BLaER1 treated with 17β-estradiol and CSF1 and Interleukin-3, amounts not matched to agents 10 nM and 100 nM (cell line): ENCODE results near the gene CREB3L2.
A peak's percentile ranks its signal among the peaks of the same experiment; 100 is the strongest.
"Not testable (repeated sequence)": the region's sequence is repeated elsewhere in the genome, so short reads cannot be mapped to it uniquely, and the experiment has no call there.

Source experiments
- H3K27ac ChIP-seq, 11 experiments: shearing (Covaris generic); formaldehyde crosslinking; 2 replicates each; pipeline ENCODE4 v1.8.1; 2022
- H3K27me3 ChIP-seq, 11 experiments: shearing (Covaris generic); formaldehyde crosslinking; 2 replicates each; pipeline ENCODE4 v1.8.1; 2022
- H3K36me3 ChIP-seq, 11 experiments: shearing (Covaris generic); formaldehyde crosslinking; 2 replicates each; pipeline ENCODE4 v1.8.1; 2022
- H3K4me1 ChIP-seq, 10 experiments: shearing (Covaris generic); formaldehyde crosslinking; 2 replicates each; pipeline ENCODE4 v1.8.1; 2022
- H3K4me2 ChIP-seq, 11 experiments: shearing (Covaris generic); formaldehyde crosslinking; 2 replicates each; pipeline ENCODE4 v1.8.1; 2022
- H3K4me3 ChIP-seq, 10 experiments: shearing (Covaris generic); formaldehyde crosslinking; 2 replicates each; pipeline ENCODE4 v1.8.1; 2022
- H3K9ac ChIP-seq, 11 experiments: shearing (Covaris generic); formaldehyde crosslinking; 2 replicates each; pipeline ENCODE4 v1.8.1; 2022
- H3K9me3 ChIP-seq, 11 experiments: shearing (Covaris generic); formaldehyde crosslinking; replicated peaks in 1 of 11; 2 replicates each; pipeline ENCODE4 v1.8.1; 2022
- H4K20me1 ChIP-seq, 11 experiments: shearing (Covaris generic); formaldehyde crosslinking; 2 replicates each; pipeline ENCODE4 v1.8.1; 2022
- Cebpa-rat ChIP-seq, 11 experiments: shearing (Covaris generic); IDR thresholded peaks; 2 replicates each; pipeline ENCODE4 v1.8.1; 2022

Gene CREB3L2

DNA sequence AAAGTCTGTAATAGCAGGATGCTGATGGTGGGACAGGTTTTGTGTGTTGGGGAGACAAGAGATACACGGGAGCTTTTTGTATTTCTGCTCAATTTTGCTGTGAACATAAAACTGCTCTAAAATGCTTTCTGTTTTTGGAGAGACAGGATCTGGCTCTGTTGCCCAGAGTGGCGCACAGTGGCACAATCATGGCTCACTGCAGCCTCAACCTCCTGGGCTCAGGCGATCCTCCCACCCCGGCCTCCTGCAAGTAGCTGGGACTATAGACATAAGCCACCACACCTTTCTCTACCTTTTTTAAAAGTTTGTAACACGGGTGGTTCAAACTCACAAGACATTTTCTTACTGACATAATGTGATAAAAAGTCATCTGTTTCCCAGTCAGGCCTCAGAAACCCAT is 14.3 kb downstream of the CREB3L2 start:
- no peak overlapping the region; a peak in 2 of 22 replicates for H3K4me2 ChIP-seq
- H3K9ac ChIP-seq, result no peak overlapping the region
- H3K9me3 ChIP-seq, result peaks cover 18 to 30% (median 22%) of the 10 kb centered on the region in 11 experiments
- no peak overlapping the region for H3K4me3 ChIP-seq
- no peaks in the 10 kb centered on the region for H3K27me3 ChIP-seq
- H4K20me1 ChIP-seq, result peaks cover 0 to 40% (median 22%) of the 10 kb centered on the region in 11 experiments; a peak in 10 of 22 replicates
- H3K36me3 ChIP-seq, result peaks cover 13 to 29% (median 20%) of the 10 kb centered on the region in 11 experiments; a peak in 21 of 22 replicates
- TF ChIP-seq Cebpa-rat (IDR thresholded peaks at IDR 0.05), result no peak
- H3K4me1 ChIP-seq, result peaks cover 21 to 37% (median 27%) of the 10 kb centered on the region in 10 experiments
- H3K27ac ChIP-seq, result no peak overlapping the region

DNA sequence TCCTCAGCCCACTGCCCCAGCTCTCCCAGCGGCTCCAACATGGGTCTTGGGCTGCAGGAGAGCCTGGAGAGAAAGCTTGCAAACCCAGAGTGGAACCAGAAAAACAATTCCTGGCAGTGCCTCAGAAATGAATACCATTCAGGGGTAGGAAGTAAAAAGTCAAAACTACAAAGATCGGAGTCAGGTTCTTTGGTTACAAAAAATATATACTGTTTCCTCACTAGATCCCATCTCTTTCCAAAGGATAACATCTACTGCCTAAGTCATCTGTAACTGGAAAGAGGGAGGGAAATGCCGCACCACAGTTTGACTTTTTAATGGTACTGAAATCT is 14.9 kb downstream of the CREB3L2 start:
- no peak overlapping the region for H3K9ac ChIP-seq
- H3K27ac ChIP-seq, result no peak overlapping the region
- peaks cover 19 to 34% (median 26%) of the 10 kb centered on the region in 10 experiments for H3K4me1 ChIP-seq

DNA sequence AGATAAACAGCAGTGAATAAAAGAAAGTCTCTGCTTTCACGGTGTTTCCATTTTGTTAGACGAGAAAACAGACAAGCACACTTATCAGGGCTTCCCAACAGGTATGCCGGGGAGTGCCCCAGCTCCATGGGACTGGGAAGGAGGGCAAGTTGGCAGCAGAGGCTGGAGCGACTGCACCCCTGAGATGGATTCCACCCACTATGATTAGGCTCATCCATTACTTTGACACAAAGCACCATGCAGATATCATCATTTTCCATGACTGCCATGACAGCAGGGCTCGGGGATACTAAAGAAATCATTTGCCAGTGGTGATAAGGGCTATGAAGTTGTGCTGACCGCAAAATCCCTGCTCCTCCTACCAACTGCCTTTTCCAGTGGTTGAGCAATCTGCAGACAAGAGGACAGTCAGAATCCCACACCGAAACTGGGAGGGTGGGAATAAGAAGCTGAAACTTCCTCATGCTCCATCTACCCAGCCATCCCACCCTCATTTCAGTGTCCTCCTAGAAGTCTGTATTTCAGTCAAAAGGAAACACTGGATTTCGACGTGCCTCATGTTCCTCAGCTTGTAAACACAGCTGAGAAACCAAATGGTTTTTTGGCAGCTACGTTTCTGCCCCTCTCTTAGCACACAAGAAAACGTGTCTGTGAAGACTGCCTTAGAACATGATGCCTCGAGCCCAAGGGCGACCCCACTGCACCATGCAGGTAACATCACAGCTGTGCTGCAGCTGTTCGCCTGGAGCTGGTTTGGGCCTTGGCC is 15.5 kb downstream of the CREB3L2 start:
- peaks cover 24 to 39% (median 32%) of the 10 kb centered on the region in 10 experiments for H3K4me1 ChIP-seq
- H3K36me3 ChIP-seq, result peaks cover 7 to 37% (median 28%) of the 10 kb centered on the region in 11 experiments; a peak in 20 of 22 replicates
- peaks cover 27 to 38% (median 30%) of the 10 kb centered on the region in 11 experiments for H3K9me3 ChIP-seq
- H4K20me1 ChIP-seq, result peaks cover 0 to 40% (median 22%) of the 10 kb centered on the region in 11 experiments; a peak in 10 of 22 replicates
- no peaks in the 10 kb centered on the region for H3K27me3 ChIP-seq
- H3K9ac ChIP-seq, result no peak overlapping the region
- TF ChIP-seq Cebpa-rat (IDR thresholded peaks at IDR 0.05), result no peak
- no peak overlapping the region for H3K4me3 ChIP-seq
- no peak overlapping the region for H3K27ac ChIP-seq
- H3K4me2 ChIP-seq, result peak overlapping the region in 10 of 11 experiments; percentile 14 to 47 (median 36); a peak in 18 of 22 replicates

More for the DNA sequence above, 14.9 kb downstream of the CREB3L2 start:
- Histone ChIP-seq H4K20me1 (peaks cover 0 to 40% (median 22%) of the 10 kb centered on the region in 11 experiments; a peak in 10 of 22 replicates), H3K9me3 (peaks cover 24 to 33% (median 27%) of the 10 kb centered on the region in 11 experiments), H3K4me3 (no peak overlapping the region), H3K4me2 (peak overlapping the region in 10 of 11 experiments; percentile 14 to 47 (median 28); a peak in 11 of 22 replicates), H3K36me3 (peaks cover 8 to 35% (median 26%) of the 10 kb centered on the region in 11 experiments; a peak in 20 of 22 replicates), H3K27me3 (no peaks in the 10 kb centered on the region)
- no peak for TF ChIP-seq Cebpa-rat (IDR thresholded peaks at IDR 0.05)

DNA sequence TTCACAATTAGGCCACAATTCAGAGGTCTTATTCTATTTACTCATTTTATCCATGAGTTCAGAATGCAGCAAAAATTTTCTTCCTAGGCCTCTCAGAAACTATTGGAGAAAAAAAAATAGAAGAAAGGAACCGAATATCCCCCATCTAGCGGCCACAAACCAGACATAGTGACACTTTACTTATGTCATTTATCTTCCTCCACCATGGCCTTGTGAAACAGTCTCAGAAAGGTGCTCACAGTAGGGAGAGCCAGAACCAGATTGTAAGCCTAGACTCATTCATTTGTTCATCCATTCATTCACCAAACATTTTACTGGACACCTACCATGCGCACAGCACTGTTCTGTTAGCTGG is 16.0 kb downstream of the CREB3L2 start:
- Histone ChIP-seq H4K20me1 (peaks cover 0 to 40% (median 22%) of the 10 kb centered on the region in 11 experiments; a peak in 10 of 22 replicates), H3K27me3 (no peaks in the 10 kb centered on the region), H3K27ac (no peak overlapping the region), H3K36me3 (peaks cover 7 to 37% (median 28%) of the 10 kb centered on the region in 11 experiments; a peak in 20 of 22 replicates), H3K4me3 (no peak overlapping the region), H3K4me1 (peaks cover 30 to 45% (median 37%) of the 10 kb centered on the region in 10 experiments), H3K9ac (no peak overlapping the region), H3K9me3 (peaks cover 27 to 39% (median 30%) of the 10 kb centered on the region in 11 experiments), H3K4me2 (peak overlapping the region; percentile 5 to 47 (median 28); a peak in 15 of 22 replicates)
- no peak for TF ChIP-seq Cebpa-rat (IDR thresholded peaks at IDR 0.05)

DNA sequence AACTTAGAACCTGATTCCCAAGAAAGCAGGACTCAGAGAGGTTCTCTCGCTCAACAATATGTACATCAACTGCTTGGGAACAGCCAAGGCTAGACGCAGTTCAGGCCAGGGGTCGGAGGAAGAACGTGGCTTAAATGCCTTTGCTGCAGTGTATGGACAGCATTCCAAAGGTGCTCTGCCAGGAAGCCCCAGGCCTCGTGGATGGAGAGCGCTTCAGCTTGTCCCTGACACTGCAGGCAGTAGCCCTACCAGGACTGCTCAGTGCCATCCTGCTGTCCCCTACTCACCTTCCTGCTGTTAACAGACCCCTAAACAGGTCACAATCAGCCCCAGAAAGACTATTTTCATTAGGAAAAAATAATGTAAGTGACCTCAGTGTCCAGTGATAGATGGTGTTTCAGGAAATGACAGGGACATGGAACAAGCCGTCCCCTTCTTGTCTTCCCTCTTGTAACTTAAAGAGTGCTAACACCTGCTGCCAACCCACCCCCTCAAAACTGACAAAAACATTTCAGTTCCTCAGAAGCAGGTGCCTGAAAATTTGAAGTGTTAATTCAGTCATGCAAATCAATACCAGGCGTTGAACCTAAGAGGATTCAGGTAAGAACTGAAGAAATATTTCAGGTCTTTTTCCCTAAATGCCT is 16.5 kb downstream of the CREB3L2 start:
- no peak overlapping the region for H3K9ac ChIP-seq
- peaks cover 7 to 37% (median 30%) of the 10 kb centered on the region in 11 experiments; a peak in 20 of 22 replicates for H3K36me3 ChIP-seq
- no peak overlapping the region for H3K4me3 ChIP-seq

DNA sequence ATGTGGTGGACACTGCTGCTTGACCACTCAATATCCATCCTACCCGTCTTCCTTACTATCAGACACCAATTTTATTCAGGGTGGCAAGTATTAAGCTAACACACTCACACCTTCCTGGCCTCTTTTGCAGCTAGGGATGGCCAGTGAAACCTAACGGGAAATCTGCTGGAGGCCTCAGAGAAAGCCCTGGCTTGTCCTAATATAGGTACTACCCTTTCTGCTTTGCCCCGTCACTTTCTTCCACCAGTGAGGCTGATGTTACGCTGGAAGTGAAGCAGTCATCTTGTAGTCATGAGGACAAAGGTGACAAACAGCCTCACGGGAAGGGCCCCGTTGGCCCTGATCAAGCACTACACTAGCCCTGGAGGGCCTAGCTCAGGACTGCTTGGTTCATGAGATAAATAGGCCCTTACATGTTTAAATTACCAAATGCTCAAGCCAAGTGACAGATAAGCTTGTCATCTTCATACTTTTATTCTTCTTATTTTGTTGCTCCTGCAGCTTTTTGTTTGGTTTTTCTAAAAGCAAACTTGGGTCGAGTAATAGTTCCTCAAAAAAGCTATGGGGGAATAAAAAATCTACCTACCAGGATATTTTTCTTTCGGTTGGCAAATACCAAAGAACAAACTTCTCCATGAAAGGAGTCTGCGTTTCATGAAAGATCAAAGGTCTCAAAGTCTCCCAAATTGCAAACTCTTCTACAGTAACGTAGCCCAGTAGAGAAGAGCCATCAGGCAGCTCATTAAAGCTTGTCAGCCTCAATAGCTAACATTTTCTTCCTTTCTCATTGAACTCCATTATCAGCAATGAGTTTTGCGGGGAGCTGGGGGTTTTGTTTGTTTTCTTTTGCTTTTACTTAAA is 17.5 kb downstream of the CREB3L2 start:
- Histone ChIP-seq H3K27ac (no peak overlapping the region), H3K9me3 (peaks cover 27 to 45% (median 34%) of the 10 kb centered on the region in 11 experiments), H3K9ac (no peak overlapping the region), H3K4me1 (peaks cover 32 to 46% (median 37%) of the 10 kb centered on the region in 10 experiments), H3K4me2 (no peak overlapping the region), H3K27me3 (no peaks in the 10 kb centered on the region), H3K4me3 (no peak overlapping the region), H4K20me1 (peaks cover 0 to 29% (median 16%) of the 10 kb centered on the region in 11 experiments; a peak in 10 of 22 replicates), H3K36me3 (peaks cover 11 to 41% (median 33%) of the 10 kb centered on the region in 11 experiments; a peak in 20 of 22 replicates)
- TF ChIP-seq Cebpa-rat (IDR thresholded peaks at IDR 0.05), result no peak

More for the DNA sequence above, 16.5 kb downstream of the CREB3L2 start:
- no peaks in the 10 kb centered on the region for H3K27me3 ChIP-seq
- peaks cover 32 to 46% (median 37%) of the 10 kb centered on the region in 10 experiments for H3K4me1 ChIP-seq
- H4K20me1 ChIP-seq, result peaks cover 0 to 39% (median 21%) of the 10 kb centered on the region in 11 experiments; a peak in 10 of 22 replicates
- peak overlapping the region in 6 of 11 experiments; percentile 5 to 47 (median 24); a peak in 6 of 22 replicates for H3K4me2 ChIP-seq
- peaks cover 27 to 39% (median 31%) of the 10 kb centered on the region in 11 experiments for H3K9me3 ChIP-seq
- no peak overlapping the region; a peak in 1 of 22 replicates for H3K27ac ChIP-seq
- no peak for TF ChIP-seq Cebpa-rat (IDR thresholded peaks at IDR 0.05)

DNA sequence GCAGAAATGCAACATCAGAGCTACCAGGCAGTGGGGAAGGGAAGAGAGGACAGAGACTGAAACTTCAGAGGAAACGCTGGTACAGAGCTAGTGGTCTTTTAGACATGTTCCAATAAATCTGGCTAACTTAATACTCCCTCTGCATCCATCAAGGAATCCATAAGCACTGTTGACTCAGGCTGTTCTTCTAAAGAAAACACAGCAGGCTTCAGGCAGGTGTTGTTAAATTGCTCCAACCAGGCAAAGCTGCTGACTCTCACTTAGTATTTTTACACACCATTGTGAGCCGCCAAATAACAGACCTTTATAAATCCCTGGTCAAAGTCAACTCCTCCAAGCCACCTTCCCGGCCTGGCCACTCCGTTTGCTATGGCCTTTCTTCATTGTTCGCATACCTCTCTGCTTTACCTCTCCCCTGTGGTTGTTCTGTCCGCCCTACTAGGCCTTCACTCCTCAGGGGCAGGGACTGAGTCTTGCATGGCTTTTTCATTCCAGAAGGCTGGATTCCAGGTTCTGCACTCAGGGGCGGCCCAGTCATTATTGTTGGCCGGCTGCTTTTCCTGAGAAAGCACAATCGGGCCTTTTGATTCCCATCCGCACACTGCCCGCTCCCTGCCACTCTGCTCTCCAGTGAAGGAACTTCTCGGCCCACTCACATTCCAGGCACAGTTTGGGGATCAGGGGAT is 18.4 kb downstream of the CREB3L2 start:
- no peaks in the 10 kb centered on the region for H3K27me3 ChIP-seq
- TF ChIP-seq Cebpa-rat (IDR thresholded peaks at IDR 0.05), result no peak
- peaks cover 27 to 45% (median 34%) of the 10 kb centered on the region in 11 experiments for H3K9me3 ChIP-seq
- peaks cover 31 to 46% (median 36%) of the 10 kb centered on the region in 10 experiments for H3K4me1 ChIP-seq
- H3K4me3 ChIP-seq, result no peak overlapping the region
- H3K36me3 ChIP-seq, result peaks cover 11 to 42% (median 33%) of the 10 kb centered on the region in 11 experiments; a peak in 20 of 22 replicates
- H3K4me2 ChIP-seq, result no peak overlapping the region
- peaks cover 0 to 26% (median 16%) of the 10 kb centered on the region in 11 experiments; a peak in 10 of 22 replicates for H4K20me1 ChIP-seq
- no peak overlapping the region for H3K9ac ChIP-seq
- H3K27ac ChIP-seq, result no peak overlapping the region

DNA sequence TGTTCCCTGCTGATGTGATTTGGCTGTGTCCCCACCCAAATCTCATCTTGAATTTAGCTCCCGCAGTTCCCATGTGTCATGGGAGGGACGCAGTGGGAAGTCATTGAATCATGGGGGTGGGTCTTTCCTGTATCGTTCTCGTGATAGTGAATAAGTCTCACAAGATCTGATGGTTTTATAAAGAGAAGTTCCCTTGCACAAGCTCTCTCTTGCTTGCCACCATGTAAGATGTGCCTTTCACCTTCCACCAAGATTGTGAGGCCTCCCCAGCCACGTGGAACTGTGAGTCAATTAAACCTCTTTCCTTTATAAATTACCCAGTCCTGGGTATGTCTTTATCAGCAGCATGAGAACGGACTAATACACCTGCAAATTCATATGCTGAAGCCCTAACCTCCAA is 19.5 kb downstream of the CREB3L2 start:
- H3K27me3 ChIP-seq, H3K9ac ChIP-seq, H3K4me3 ChIP-seq, H3K27ac ChIP-seq: not testable (repeated sequence)
- H4K20me1 ChIP-seq, result peaks cover 0 to 16% (median 10%) of the 10 kb centered on the region in 11 experiments; a peak in 9 of 22 replicates
- peaks cover 27 to 36% (median 33%) of the 10 kb centered on the region in 10 experiments for H3K4me1 ChIP-seq
- peaks cover 11 to 45% (median 33%) of the 10 kb centered on the region in 11 experiments; a peak in 20 of 22 replicates for H3K36me3 ChIP-seq
- H3K9me3 ChIP-seq, result peaks cover 27 to 45% (median 34%) of the 10 kb centered on the region in 11 experiments
- H3K4me2 ChIP-seq, result peak overlapping the region in 4 of 11 experiments; percentile 57 to 72 (median 63); a peak in 3 of 22 replicates
